HG02973 (cell line): Measurements from ENCODE around the gene CACNA1S.

Source experiments
- ATAC-seq: cut with Tn5 transposase; IDR thresholded peaks from one replicate; pipeline ENCODE4 v1.9.1; 2021; ENCODE audit warnings: moderate library complexity; ENCODE audit not compliant: unreplicated experiment

The CACNA1S gene

DNA sequence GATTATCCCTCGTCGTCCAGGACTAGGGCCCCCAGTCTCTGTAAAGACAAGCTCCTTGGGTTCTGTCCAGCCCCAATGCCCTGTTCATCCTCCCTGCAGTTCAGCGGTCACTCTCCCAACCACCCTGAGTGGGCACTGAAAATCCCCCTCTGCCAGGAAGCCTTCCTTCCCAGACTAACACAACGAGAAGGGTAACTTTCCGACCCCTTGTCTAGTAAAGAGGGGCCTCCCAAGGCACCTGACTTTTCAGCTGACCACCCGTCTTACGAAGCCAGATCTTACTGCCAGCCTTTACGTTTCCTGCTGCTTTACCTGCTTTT lies 28.7 kb upstream of the CACNA1S start:
- no peak for ATAC-seq

DNA sequence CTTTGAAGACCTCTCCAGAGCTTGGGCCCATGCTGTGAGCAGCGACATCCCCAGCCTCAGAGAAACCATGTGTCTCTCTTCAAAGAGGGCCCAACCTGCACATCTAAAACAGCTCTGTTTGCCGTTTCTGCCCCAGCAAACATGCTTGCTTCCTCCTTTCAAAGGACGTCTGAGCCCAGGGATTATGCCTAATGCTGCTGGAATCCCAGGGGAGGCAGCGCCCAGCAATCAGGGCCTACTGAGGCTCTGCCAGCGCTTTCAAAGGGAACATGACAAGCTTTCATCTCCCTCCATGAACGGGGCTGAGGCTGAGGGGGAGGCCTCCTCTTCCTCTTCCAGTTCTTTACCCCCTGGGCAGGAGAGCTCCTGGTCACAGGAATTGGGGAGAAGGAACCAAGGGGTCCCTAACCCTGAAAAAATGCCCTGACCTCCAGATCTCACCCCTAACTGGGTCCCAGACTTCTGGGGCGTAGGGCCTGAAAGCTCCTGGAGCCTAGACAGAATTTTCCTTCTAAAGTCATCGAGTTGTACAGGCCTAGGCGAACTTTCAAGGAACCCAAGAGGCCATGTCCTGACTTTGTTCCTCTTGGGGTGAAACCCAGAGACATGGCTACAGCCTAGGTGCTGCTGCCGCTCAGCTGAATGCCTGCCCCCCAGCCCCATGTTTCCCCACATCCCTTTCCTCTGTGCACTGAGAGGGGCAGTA lies 28.2 kb upstream of the CACNA1S start:
- no peak for ATAC-seq

DNA sequence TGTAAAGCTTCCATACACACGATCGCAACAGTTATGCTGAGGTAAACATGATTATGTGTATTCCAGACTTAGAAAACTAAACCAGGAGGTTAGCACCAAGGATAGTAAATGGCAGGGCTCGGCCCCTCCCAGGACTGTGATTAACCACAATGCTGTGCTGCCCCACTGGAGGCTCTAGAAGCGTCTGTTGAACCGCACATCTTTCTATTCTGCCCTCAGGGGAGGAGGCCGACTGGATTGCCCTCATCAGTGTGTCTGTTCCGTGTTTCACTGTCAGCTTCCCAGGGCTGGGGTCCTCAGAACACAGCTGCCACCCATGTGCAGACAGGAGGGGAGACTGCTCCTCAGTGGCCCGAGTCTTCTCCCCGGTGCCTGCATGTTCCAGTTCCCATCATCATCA lies 27.5 kb upstream of the CACNA1S start:
- ATAC-seq: no peak

DNA sequence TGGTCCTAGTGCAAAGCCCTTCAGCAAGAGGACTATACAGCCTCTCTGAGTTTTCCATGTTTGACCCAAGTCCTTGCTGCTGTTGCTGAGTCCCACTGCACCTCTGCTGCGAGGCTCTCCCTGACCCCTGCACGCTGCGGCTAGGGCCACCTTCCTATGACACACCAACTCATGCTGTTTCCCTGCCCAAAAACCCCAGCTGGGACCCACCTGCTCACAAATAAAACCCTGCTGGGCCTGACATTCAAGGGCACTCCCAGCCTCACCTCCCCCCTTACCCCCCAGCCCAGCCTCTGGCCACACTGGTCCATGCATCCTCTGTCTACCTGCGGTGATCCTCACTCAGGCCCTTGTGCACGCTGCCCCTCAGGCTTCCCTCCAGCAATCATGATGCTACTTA lies 27.1 kb upstream of the CACNA1S start:
- ATAC-seq: no peak

DNA sequence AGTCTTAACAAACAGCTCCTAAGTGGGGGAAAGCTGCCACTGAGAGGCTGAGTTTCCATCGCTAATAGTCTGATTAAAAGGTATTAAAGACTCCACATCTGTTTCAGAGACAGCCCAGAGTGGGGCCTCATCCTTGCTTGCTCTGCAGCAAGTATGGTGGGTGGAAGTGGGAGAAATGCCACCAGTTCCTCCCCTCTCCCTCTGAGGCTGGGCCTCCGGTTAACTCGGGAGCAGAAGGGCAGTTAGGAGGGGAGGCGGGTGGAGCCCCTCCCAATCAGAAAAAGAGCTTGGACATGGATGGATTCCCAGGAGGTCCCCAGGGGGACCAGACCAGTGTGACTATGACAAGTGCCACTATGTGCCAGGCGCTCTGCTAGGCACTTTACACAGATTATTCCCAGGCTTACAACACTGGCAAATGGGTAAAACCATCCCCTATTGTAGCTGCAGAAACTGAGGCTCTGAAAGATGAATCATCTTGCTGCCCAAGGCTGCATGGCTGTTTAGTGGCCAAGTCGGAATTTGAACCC lies 26.1 kb upstream of the CACNA1S start:
- no peak for ATAC-seq

DNA sequence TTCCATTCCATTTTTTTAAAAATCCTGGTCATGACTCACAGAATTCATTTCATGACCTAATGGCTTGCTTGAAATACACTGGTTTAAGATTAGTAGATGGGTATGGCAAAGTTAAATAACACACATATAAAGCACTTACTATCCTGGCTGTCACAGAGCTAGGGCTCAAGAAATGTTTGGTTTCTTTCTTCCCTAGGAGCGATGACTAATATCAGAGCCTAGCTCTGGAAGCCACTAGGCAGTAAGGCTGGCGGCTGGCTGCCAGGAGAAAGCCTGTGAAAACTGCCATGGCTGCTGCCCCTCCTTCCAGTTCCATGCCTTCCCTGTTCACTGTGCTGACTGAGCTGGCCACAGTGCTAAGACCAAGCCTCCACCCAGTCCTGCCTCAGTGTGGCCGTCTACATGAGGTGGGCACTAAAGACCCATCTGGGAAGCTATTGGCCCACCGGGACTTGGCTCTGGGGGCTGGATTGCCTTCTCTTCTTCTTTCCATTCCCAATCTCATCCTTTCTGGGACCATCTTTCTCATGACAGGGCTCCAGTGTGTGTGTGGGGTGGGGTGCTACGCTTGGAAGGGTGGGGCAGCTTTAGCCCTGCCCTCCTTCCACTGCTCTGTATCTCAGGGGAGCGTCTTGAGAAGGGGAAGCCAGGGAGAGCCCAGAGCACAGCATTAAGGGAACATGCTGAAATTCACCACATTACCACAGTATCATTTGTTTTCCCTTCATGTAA lies 25.5 kb upstream of the CACNA1S start:
- no peak for ATAC-seq

DNA sequence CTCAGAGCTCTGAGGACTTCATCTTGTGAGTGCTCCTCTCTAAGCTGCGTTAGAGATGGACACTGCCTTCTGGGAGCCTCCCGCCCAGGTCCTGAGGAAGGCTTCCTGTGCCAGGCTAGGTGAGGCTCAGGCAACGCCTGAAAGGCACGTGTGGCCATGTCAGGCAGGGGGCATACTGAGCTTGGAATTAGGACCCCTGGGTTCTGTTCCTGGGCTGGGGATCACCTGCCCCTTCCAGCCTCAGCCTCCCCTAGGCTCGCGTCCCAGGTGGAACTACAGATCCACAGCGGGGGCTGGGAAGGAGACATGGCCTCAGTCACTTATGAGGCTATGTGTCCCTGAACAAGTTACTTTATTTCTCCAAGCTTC lies 24.8 kb upstream of the CACNA1S start:
- ATAC-seq: no peak

DNA sequence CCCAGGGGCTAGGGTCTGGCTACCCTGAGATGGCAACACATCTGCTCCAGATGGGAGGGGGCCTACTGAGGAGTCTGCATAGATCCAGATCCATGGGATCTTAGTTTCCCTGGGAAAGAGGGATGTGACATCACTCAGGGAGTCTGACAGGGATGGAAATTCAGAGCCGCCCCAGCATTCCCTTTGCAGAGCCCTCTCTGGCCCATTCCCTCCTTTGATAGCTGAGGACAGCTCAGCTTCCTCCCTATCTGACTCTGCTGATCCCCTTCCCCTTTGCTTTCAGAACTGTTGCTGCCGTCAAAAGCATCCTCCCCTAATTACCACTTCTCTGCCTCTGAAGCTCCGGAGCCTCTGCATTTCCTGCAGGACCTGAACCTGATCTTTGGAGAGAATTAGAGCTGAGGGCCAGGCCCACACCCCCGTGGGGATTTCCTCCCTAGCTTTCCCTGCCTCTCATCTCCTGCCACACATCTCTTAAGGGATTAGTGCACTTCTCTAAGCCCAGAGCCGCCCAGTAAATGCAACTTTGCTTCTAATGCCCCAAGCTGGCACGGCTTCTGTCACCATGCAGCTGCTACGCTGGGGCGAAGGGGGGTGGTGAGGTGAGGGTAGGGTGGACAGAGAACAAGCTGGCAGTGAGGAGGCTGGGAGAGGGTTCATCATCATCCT lies 24.3 kb upstream of the CACNA1S start:
- ATAC-seq: no peak

DNA sequence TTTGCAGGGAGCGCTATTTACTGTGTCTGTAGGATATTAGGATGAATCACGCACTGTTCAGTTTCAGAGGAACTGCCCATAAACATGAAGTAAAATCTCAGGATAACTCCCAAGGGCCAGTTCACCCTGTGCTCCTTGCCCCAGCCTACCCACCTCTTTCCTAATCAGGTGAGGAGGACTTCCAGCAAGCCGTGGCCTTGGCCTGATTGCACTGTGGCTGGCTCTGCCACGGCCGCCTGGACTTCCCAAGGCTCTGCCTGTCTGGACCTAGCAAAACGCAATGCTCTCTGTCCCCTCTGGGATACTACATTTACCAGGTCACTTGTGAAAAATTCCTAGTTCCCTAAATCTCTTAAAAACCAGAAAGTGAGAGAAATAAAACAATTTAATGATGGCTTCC lies 22.2 kb upstream of the CACNA1S start:
- ATAC-seq: no peak

DNA sequence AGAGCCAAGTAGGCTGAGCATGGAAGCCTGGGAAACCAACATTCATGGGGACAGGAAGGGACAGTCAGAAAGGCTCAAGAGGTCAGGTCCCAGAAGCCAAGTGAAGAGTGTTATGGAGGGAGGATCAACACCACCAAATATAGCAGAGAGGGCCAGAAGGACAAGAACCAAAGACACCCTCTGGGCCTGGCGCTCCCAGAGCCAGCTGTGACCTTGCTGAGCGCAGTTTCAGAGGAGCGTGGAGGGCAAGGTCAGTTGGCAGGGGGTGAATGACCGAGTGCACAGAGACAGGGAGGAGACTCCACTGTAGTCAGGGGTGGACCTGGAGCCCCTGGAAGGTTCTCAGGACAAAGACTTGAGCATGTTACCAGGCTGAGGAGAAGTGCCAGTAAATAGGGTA lies 19.2 kb upstream of the CACNA1S start:
- no peak for ATAC-seq

DNA sequence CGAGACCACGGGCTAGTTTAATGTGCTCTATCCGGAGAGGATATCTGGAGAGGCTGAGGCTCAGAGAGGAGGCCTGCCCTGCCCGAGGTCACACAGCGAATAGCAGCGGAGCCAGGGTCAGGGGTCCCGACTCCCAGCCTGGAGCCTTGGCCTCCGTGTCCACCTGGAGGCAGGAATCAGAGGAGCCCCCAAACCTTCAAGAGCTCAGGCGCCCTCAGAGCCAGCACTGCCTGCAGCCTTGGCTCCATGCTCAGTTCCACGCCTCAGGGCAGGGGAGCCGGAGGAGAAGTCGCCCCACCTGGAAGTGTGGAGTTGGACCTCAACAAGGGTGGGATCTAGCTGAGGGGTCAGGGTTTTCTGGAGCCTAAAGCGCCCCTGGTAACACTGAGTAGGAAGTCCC lies 16.7 kb upstream of the CACNA1S start:
- no peak for ATAC-seq

DNA sequence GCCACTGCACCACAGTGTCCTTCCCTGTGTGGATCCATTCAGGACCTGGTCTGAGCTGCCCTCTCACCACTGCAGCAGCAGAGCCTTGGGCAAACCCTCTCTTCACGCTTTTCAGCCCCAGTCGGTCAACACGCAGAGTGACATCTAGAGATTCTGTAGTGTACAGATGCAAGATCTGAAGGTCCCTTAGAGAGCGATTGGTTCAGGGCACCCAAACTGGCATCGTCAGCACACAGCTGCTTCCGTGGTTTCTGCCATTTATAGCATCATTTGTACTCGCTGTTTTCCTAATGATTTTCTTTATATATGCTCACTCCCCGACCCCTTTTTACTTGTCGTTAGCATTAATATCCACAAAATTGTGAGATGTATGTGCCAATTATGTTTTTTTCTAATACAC lies 16.2 kb upstream of the CACNA1S start:
- ATAC-seq: no peak

DNA sequence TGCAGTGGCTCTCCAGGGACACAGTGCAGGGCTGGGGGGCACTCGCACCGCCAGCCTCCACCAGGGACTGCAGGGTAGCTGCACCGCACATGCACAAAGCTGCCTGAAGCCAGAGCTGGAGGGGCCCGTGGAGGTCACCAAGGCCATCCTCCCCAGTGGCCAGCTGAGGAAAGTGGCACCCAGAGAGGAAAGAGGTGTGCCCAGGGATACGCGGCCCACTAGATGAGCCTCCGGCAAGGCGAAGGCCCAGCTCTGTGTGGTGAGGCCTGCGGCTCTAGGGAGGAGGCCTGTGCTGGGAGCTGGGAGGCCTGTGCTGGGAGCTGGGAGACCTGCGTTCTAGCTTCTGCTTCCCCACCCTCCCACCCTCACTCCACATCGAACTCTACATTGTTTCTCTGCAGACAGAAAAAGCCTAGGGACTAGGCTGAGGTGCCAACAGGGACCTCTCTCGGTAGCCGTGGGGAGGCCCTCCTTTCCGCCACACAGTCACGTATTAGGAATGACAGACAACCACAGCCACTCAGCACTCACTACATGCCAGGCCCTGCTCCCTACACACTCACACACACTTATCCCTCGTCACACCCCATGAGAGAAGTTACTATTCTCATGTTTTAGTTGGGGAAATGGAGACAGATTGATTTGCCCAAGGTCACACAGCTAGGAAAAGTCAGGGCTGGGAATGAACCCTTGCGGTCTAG lies 15.7 kb upstream of the CACNA1S start:
- ATAC-seq: no peak

DNA sequence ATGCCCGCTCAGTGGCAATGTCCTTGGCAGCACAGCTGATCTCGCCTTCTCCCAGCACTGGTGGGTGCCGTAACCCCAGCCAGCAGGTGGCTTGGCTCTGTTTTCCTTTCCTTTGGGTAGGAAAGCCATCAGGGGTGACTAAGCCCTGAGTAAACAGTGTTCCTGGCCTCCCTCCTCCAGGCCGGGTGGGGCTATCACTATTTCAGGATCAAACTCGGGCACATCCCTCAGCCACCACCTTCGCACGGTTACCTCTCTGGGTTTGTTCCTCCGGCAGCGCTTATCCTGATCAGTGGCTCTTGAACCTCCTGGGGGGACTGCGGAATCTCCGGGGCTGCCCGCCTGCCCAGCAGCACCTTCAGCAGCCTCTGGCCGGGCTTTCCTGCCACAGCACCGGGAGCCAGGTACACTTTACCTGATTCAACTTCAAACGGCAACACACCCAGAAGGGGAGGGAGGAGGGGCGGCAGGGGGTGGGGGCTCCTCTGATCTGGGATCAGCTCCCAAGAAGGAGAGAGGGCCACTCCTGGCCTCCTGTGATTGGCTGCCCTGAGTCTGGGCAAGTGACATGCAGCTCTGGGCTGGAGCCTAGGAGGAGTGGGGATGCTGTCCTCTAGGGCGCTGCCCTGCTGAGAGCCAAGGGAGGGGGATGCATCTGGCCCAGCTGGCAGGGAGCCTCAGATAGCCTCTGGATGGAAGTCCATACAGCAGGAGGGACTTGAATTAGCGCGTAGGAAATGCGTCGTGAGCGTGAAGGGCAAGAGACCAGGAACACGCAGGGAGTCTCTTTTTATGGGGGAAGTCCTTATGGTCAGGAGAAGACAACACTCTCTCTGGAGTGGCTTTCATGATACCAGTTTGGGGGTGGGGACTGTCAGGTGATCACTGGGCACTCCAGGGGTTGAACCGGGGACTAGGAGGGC lies 14.9 kb upstream of the CACNA1S start, which contains the start of gene ASCL5:
ASCL5 (minus strand) TSS at position 353 of the 923 bp plus-strand sequence. CDS start 11,812 bp downstream, outside the sequence.
- ATAC-seq: no peak

DNA sequence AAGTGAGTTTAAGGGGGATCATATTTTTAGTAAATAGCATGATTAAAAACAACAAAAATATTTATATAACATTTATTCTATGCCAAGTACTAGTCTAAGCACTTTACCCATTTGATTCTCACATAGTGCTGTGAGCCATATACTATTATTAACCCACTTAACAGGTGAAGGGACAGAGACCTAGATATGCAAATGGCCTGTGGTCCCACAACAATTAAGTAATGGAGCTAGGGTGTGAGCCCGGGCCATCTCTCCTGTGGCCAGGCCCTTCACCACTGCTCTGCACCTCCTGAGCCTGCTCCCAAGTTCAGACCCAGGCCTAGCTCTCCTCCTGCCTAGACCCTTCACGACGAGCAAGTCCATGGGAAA lies 14.2 kb upstream of the CACNA1S start:
- ATAC-seq: no peak

DNA sequence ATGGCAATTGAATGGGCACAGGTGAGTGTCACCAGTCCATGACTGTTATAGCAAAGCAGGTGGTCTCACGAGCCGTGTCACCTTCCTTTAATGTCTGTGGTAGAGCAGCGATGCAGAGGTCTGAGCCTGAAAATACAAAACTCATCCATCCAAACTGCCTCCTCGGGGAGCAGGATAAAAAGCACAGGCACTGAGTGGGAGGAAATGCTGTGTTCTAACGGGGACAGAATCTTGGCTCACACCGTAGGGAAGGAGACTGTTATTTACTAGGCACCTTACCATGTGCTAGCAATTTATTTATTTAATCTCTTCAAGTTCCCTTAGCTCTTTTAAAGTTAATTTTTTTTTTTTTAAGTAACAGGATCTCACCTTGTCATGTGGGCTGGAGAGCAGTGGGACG lies 13.6 kb upstream of the CACNA1S start:
- no peak for ATAC-seq

DNA sequence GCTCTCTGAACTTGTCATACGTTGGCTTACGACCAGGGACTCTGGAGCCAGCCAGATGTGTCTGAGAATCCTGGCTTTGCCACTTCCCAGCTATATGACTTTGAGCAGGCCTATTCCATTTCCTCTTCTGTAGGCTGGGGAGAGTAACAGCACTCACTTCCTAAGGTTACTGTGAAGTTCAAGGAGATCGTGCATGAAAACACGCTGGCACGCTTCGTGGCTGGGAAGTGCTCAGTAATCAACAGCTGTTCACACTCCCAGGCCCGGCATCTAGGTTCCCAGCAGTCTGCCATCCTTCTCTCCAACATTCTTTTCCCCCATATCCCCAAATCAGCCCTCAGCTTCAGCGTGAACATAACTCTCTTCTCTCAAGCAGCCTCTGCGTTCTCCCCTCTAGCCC lies 12.8 kb upstream of the CACNA1S start:
- no peak for ATAC-seq

DNA sequence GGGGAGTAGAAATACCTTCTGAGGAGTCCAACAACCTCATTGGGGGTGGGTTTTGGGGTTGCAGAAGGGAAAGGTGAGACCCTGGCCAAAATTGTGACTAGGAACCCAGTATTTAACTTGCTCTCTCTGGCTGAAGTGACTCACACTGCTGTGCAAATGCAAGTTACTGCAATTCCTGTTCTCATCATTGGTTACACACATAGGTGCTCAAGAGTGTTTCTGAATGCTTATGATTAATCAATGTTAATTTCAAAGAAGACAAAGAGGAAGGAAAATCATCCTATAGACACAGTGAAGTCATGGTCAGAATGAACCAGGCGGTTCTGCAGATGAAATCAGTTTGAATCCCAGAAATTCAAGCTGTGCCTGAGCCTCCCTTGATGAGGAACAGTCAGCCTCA lies 11.6 kb upstream of the CACNA1S start:
- no peak for ATAC-seq

DNA sequence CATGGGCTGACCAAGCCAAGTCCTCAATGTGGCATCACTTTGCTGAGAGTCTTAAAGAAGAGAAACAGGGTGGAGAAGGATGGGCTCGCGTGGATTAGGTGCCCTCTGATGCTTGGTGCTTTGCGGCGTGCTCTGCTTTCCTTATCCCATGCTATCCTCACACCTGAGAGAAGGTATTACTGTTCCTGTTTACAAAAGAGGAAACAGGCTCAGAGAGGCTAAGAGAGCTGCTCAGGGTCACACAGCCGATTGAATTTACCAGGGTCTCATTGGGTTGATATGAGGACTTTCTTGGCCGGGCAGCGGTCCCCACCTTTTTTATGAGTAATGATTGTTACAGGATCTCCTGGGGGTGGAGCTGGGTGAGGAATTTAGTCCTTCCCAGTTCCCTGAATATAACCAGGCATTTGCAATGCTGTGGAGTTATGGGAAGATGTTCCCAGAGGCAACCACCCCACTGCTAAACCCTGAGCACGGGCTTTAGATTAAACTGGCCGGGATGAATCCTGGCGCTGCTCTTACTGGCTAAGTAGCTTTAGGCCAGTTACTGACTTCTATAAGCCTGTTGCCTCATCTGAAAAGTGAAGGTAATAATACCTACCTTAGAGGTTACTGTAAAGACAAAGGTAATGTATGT lies 10.2 kb upstream of the CACNA1S start:
- no peak for ATAC-seq
